BE2C (cell line): ENCODE results near the gene CPED1.
"Not testable (repeated sequence)": the region's sequence is repeated elsewhere in the genome, so short reads cannot be mapped to it uniquely, and the experiment has no call there.

Source experiments
- DNase-seq: peaks from one replicate; pipeline ENCODE4 v3.0.0-alpha.2; 2020
- H3K27me3 ChIP-seq: fragments of 250-450 bp; sonication (Bioruptor Pico); 2 replicates; pipeline ENCODE4 v1.5.1; 2020; ENCODE audit warnings: mild to moderate bottlenecking
- H3K36me3 ChIP-seq: fragments of 250-450 bp; sonication (Bioruptor Pico); 2 replicates; pipeline ENCODE4 v1.5.1; 2020; ENCODE audit warnings: mild to moderate bottlenecking
- H3K4me1 ChIP-seq: fragments of 250-450 bp; sonication (Bioruptor Pico); 2 replicates; pipeline ENCODE4 v1.5.1; 2020
- H3K4me3 ChIP-seq: 2 replicates; pipeline ENCODE4 v1.5.1; 2011; ENCODE audit warnings: low read depth, low read length
- H3K9me3 ChIP-seq: fragments of 250-450 bp; sonication (Bioruptor Pico); 2 replicates; pipeline ENCODE4 v1.5.1; 2020
- TF ChIP-seq, protein P1 (sequence below): IDR thresholded peaks from 2 replicates; pipeline ENCODE4 v1.5.1; 2012; ENCODE audit warnings: mild to moderate bottlenecking, low read depth, low read length

The CPED1 gene

DNA sequence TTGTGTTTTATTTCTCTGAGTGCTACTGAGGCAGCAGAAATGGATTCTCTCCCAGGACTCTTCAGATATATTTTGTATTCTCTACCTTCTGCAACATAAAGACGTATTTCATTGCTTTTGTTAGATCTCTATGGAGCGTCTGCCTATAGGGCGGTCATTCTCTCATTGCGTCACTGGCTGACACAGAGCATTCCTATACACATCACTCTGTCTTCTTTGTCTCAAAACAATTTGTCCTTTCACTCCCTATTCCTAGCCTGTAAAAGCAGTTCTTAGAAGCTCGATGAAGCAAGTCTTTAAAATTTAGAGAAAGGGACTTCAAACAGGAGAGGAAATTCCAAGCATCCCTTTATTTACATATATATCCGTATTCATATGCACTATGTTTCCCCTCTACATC is 120.6 kb downstream of the CPED1 start:
- Histone ChIP-seq H3K4me3 (no peak overlapping the region), H3K27me3 (peaks cover 8% of the 10 kb centered on the region; the same call in 1 of the 2 replicates), H3K36me3 (no peaks in the 10 kb centered on the region), H3K9me3 (no peaks in the 10 kb centered on the region), H3K4me1 (no peaks in the 10 kb centered on the region)
- DNase-seq = no peak
- TF ChIP-seq, protein P1, sequence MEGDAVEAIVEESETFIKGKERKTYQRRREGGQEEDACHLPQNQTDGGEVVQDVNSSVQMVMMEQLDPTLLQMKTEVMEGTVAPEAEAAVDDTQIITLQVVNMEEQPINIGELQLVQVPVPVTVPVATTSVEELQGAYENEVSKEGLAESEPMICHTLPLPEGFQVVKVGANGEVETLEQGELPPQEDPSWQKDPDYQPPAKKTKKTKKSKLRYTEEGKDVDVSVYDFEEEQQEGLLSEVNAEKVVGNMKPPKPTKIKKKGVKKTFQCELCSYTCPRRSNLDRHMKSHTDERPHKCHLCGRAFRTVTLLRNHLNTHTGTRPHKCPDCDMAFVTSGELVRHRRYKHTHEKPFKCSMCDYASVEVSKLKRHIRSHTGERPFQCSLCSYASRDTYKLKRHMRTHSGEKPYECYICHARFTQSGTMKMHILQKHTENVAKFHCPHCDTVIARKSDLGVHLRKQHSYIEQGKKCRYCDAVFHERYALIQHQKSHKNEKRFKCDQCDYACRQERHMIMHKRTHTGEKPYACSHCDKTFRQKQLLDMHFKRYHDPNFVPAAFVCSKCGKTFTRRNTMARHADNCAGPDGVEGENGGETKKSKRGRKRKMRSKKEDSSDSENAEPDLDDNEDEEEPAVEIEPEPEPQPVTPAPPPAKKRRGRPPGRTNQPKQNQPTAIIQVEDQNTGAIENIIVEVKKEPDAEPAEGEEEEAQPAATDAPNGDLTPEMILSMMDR = no peak

DNA sequence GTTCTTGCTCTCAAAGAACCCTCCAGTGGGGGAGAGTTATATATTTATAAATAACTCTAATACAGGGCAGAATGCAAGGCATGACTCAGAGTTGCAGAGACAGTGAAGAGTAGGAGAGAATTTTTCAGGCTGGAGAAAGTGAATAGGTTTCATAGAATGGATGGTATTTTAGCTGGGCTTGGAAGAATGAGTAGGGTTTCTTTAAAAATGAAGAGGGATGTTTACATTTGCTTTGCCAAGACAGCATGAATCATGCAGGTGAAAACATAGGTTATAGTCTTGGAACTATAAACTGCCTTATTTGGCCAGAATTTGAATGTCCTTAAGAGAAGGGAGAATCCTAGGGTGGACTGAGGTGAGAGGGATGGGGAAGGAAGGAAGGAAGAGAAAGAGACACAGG is 124.8 kb downstream of the CPED1 start:
- H3K36me3 ChIP-seq = no peaks in the 10 kb centered on the region
- H3K27me3 ChIP-seq = peaks cover 8% of the 10 kb centered on the region; the same call in 1 of the 2 replicates
- TF ChIP-seq, protein P1 = no peak
- H3K4me1 ChIP-seq = no peaks in the 10 kb centered on the region
- H3K9me3 ChIP-seq = no peaks in the 10 kb centered on the region
- H3K4me3 ChIP-seq = no peak overlapping the region
- no peak for DNase-seq

DNA sequence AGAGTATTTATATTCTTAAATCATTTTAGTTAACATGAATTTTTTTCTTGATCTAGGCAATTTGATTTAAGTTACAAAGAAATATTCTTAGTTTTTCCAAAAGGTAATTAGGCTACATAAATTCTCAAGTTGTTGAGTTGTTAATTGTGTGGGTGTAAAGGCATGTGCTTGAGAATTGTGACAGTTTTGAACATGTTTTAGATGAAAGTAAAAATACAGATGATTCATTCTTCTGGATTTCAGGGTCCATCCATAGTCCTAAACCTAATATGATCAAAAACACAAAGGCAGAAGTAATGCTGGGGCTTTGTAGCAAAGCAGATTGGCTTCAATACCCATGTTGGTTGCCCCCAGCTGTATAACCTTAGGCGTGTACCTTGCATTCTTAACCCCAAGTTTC is 127.9 kb downstream of the CPED1 start:
- Histone ChIP-seq H3K36me3 (no peaks in the 10 kb centered on the region), H3K4me1 (no peaks in the 10 kb centered on the region), H3K4me3 (no peak overlapping the region), H3K9me3 (no peaks in the 10 kb centered on the region), H3K27me3 (no peaks in the 10 kb centered on the region; the same call in 1 of the 2 replicates)
- TF ChIP-seq, protein P1 = no peak
- DNase-seq = no peak

DNA sequence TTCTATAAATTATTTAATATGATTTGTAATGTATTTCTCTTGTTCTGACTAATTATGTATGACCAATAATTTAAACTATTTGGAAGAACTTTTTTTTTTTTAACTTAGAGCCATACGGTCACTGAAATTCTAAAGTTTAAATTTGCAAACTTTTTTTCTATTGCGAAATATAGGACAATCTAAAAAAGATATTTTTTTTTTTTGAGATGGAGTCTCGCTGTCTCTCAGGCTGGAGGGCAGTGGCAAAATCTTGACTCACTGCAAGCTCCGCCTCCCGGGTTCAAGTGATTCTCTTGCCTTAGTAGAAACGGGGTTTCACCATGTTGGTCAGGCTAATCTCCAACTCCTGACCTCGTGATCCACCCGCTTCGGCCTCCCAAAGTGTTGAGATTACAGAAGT is 130.5 kb downstream of the CPED1 start:
- Histone ChIP-seq H3K4me3 (no peak overlapping the region), H3K9me3 (no peaks in the 10 kb centered on the region), H3K36me3 (no peaks in the 10 kb centered on the region), H3K27me3 (no peaks in the 10 kb centered on the region; the same call in 1 of the 2 replicates), H3K4me1 (no peaks in the 10 kb centered on the region)
- no peak for DNase-seq
- TF ChIP-seq, protein P1 = no peak

DNA sequence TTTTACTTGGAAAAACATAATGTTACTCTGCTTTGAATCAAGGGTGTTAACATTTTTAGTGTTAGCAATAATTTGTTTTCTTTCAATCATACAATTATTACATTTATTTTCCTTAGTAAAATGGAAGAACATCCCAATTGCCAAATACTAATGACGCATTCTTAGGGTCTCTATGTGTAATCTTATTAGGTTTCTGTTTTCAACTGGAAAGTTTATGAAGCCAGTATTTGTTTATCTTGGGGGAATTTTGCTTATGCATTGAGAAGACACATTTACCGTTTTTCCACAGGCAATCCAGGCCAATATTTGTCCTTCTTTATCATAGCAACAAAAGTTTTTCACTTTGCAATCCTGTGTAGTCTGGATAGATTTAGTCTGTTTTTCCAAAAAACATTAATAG is 134.5 kb downstream of the CPED1 start:
- TF ChIP-seq, protein P1 = no peak

DNA sequence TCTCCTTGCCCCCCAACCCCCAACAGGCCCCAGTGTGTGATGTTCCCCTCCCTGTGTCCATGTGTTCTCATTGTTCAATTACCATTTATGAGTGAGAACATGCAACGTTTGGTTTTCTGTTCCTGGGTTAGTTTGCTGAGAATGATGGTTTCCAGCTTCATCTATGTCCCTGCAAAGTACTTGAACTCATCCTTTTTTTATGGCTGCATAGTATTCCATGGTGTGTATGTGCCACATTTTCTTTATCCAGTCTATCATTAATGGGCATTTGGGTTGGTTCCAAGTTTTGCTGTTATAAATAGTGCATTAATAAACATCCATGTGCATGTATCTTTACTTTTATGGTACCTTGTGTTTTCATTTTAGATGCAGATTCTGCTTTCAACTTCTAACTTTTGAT is 136.9 kb downstream of the CPED1 start:
- not testable (repeated sequence) for H3K9me3 ChIP-seq, H3K36me3 ChIP-seq, H3K27me3 ChIP-seq, DNase-seq, H3K4me3 ChIP-seq, H3K4me1 ChIP-seq

More for the DNA sequence above, 134.5 kb downstream of the CPED1 start:
- H3K9me3 ChIP-seq = no peaks in the 10 kb centered on the region
- no peaks in the 10 kb centered on the region for H3K36me3 ChIP-seq
- DNase-seq = no peak
- H3K4me3 ChIP-seq = no peak overlapping the region
- no peaks in the 10 kb centered on the region for H3K4me1 ChIP-seq
- no peaks in the 10 kb centered on the region for H3K27me3 ChIP-seq

DNA sequence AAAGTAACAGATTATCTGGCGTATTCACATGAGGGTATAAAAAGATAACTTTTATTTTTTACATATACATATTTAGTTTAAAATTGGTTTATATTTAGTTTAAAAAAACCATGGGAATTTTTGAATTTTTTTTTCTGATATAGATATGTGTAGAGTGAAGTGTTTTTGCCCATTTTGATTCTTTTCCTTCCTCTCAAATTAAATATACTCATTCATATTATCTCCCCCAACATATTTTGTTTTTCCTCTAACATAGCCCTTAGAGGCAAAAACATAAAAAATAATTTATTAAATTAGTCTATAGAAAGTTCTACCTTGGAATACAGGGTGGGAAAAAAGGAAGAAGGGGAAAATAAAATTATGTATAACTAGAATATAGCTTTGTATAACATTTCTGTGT is 137.7 kb downstream of the CPED1 start:
- no peak for DNase-seq
- H3K9me3 ChIP-seq = no peaks in the 10 kb centered on the region
- TF ChIP-seq, protein P1 = no peak
- no peak overlapping the region for H3K4me3 ChIP-seq
- H3K36me3 ChIP-seq = no peaks in the 10 kb centered on the region
- no peaks in the 10 kb centered on the region for H3K27me3 ChIP-seq
- H3K4me1 ChIP-seq = no peaks in the 10 kb centered on the region
